Stimulated activated CD4-positive, alpha-beta T cell treated with anti-CD3 and anti-CD28 coated beads, Interleukin-4, amount 100 ng/mL, for 1 hour (primary cell): ENCODE data around the gene MBD3L4.
"Not testable (repeated sequence)": the region's sequence is repeated elsewhere in the genome, so short reads cannot be mapped to it uniquely, and the experiment has no call there.

Experiments
- DNase-seq: peaks from one replicate; pipeline ENCODE4 v3.0.0-alpha.2; 2020

Gene MBD3L4

GRCh38 chr19:7040079-7040478 lies at the start of gene MBD3L4:
Gene MBD3L4, minus strand, starts transcription at chr19:7040179. Its CDS starts 35 bp downstream, at chr19:7040144.
- DNase-seq: not testable (repeated sequence)

DNA sequence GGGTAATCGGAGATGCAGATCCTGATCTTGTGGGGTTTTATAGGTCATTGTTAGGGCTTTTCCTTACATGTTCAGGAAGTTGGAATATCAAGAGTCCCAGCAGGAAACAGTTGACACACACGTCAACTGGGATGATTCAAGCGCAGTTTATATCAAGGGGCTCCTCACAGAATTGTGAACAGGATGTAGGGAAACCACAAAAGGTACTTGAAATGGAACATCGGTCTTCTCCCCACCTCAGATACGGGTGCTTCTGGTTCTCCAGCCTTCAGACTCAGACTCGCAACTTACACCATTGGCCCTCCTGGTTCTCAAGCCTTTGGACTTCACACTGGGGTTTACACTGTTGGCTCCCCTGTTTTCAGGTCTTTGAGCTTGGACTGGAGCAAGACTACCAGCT lies 49.0 kb upstream of the MBD3L4 start:
- DNase-seq: no peak

DNA sequence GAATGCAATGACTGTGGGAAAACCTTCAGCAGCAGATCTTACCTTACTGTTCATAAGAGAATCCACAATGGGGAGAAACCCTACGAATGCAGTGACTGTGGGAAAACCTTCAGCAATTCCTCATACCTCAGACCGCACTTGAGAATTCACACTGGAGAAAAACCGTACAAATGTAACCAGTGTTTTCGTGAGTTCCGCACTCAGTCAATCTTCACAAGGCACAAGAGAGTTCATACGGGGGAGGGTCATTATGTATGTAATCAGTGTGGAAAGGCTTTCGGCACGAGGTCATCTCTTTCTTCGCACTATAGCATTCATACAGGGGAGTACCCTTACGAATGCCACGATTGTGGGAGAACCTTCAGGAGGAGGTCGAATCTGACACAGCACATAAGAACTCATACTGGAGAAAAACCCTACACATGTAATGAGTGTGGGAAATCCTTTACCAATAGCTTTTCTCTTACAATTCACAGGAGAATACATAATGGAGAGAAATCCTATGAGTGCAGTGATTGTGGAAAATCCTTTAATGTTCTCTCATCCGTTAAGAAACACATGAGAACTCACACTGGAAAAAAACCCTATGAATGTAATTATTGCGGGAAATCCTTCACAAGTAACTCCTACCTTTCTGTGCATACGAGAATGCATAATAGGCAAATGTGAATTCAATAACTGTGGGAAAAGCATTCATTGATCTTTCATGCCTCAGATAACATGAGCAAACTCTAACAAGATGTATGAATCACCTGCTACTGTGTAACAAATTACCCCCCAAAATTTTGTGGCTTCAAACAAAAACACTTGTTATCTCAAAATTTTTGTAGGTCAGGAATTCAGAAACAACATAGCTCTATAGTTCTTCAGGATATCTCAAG lies 43.3 kb upstream of the MBD3L4 start:
- no peak for DNase-seq

DNA sequence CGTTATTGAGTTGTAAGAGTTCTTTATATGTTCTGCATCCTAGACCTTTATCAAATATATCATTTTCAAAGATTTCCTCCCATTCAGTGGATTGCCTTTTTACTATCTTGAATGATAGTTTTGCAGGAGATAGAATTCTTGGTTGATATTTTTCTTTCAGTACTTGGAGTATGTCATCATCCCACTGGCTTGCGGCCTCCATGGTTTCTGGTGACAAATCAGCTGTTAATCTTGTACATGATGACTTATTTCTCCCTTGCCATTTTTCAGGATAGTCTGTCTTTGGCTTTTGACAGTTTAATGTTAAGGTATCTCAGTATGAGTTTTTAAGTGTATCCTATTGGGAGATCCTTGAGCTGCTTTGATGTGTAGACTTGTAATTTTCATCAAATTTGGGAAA lies 38.0 kb upstream of the MBD3L4 start:
- DNase-seq: no peak

GRCh38 chr19:7076151-7076550 lies 36.2 kb upstream of the MBD3L4 start:
- DNase-seq: no peak

- DNase-seq: no peak
These were observed 34.8 kb upstream of the MBD3L4 start for GRCh38 chr19:7074705-7075282.

GRCh38 chr19:7072541-7072940 lies 32.6 kb upstream of the MBD3L4 start:
- no peak for DNase-seq

GRCh38 chr19:7069904-7070226 lies 29.9 kb upstream of the MBD3L4 start:
- no peak for DNase-seq

GRCh38 chr19:7069042-7069903 lies 29.3 kb upstream of the MBD3L4 start, which contains the start of gene ZNF557:
Gene ZNF557, plus strand, starts transcription at chr19:7069703. Its CDS starts 5,372 bp downstream, at chr19:7075075.
- DNase-seq: peak; percentile 98

DNA sequence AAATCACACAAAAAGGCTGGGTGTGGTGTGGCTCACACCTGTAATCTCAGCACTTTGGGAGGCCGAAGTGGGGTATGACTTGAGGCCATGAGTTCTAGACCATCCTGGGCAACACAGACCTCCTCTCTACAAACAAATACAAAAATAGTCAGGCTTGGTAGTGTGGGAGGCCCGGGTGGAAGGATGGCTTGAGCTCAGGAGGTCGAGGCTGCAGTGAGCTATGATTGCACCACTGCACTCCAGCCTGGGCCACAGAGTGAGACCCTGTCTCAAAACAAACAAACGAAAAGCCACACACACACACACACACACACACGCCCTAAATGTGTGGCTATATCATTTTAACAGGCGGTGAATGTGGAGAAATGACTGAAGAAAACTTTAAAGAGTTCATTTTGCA lies 28.6 kb upstream of the MBD3L4 start:
- no peak for DNase-seq

- no peak for DNase-seq
These were observed 27.7 kb upstream of the MBD3L4 start for GRCh38 chr19:7067716-7068115.

DNA sequence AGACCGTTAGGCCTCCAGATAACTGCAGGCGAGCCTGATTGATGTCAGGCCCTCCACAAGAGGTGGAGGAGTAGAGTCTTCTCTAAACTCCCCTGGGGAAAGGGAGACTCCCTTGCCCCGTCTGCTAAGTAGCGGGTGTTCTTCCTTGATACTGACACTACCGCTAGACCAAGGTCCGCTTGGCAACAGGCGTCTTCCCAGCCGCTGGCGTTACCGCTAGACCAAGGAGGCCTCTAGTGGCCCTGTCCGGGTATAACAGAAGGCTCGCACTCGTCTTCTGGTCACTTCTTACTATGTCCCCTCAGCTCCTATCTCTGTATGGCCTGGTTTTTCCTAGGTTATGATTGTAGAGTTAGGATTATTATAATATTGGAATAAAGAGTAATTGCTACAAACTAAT lies 27.1 kb upstream of the MBD3L4 start:
- DNase-seq: not testable (repeated sequence)

DNA sequence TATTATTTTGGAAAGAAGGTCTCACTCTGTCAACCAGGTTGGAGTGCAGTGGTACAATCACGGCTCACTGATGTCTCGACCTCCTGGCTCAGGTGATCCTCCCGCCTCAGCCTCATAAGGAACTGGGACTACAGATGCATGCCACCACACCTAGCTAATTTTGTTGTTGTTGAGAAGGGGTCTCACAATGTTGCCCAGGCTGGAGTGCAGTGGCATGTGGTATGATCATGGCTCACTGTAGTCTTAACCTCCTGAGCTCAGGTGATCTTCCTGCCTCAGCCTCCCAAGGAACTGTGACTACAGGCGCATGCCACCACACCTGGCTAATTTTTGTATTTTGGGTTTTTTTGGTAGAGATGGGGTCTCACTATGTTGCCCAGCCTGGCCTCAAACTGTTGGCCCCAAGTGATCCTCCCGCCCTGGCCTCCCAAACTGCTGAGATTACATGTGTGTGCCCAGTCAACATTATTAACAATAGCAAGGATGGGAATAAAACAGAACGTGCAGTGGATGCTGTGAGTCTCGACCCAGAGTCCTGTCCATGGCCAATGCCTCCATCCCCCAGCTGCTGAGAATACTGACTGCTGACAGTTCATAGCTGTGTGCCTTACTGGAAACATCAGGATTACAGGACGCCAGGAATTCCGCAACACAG lies 23.9 kb upstream of the MBD3L4 start:
- no peak for DNase-seq

- DNase-seq: no peak
These were observed 23.4 kb upstream of the MBD3L4 start for GRCh38 chr19:7063339-7063738.

DNA sequence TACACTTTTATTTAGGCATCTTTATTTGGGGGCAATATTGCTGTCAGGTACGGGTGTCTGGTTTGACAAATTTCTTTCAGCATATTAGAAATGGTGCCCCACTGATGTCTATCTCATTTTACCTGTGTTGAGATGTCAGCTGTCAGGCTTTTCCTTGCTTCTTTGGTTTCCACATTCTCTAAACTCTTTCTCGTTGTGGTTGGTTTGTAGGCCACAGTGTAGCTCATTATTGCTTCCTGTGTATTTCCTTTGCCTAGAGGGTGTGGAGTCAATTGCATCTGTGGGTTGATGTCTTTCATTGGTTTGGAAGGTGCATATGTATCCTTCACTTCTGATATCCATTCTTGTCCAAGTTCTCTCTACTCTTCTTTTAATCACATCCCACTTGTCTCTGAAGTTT lies 20.0 kb upstream of the MBD3L4 start:
- not testable (repeated sequence) for DNase-seq

DNA sequence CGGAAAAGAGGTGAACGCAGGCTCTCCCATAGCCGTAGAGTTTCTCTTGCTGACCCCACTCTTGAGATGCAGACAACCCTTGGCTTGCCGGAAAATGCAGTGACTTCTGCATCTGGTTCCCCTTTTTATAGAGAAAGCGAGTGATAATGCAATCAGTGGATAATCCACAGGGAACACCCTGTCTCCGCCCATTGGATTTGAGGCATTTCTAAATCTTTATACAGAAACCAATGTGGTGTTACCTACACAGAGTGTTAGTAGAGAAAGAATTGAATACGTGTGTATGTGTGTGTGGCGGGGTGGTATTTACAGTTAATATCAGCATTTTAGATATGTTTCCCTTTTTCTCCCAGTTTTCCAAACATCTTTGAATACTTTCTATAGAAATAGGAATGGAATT lies 18.6 kb upstream of the MBD3L4 start, which contains the start of gene MBD3L3:
TSS of gene MBD3L3 (minus strand) at position 101 of the 400 bp plus-strand sequence. CDS start at position 30, 71 bp downstream.
- not testable (repeated sequence) for DNase-seq

DNA sequence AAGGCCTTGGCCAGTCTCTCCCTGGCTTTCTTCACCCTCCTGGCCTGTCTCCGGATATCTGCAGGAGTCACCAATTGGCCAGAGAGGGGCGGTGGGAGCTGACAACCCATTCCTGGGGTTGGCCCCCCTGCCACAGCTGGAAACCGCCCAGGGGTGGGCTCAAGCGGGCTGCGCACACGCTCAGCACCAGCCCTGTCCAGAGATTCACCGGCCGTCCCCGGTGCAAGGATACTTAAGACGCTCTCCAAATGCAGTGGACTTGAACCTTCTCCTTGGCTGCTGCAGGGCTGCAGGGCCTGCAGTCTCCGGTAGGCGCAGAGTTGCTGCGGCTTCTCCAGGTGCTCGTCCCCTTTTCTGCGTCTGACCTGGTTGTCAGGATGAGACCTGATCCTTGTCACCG lies 16.4 kb upstream of the MBD3L4 start:
- not testable (repeated sequence) for DNase-seq

DNA sequence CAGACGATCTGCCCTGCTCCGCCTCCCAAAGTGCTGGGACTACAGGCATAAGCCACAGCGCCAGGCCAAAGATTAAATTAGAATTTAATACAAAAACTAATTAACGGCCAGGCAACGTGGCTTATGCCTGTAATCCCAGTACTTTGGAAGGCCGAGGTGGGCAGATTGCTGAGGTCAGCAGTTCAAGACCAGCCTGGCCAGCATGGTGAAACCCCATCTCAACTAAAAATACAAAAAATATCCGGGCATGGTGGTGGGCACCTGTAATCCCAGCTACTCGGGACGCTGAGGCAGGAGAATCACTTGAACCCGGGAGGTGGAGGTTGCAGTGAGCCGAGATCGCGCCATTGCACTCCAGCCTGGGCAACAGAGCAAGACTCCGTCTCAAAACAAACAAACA lies 15.7 kb upstream of the MBD3L4 start:
- not testable (repeated sequence) for DNase-seq

GRCh38 chr19:7054635-7055368 lies 14.8 kb upstream of the MBD3L4 start:
- not testable (repeated sequence) for DNase-seq

DNA sequence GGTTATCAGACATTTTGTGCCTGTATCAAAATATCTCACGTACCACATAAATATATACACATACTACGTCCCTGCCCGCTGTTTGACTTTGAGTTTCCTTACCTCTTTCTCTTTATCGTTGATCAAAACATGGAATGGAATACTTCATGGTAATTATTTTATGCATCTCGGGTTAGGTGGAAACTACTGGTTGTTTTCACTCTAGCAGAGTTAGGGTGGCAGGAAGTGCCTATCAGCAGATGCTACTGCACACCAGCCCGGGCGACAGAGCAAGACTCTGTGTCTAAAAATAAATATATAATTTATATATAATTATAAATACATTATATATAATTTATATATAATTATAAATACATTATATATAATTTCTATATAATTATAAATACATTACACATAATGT lies 12.9 kb upstream of the MBD3L4 start:
- not testable (repeated sequence) for DNase-seq

DNA sequence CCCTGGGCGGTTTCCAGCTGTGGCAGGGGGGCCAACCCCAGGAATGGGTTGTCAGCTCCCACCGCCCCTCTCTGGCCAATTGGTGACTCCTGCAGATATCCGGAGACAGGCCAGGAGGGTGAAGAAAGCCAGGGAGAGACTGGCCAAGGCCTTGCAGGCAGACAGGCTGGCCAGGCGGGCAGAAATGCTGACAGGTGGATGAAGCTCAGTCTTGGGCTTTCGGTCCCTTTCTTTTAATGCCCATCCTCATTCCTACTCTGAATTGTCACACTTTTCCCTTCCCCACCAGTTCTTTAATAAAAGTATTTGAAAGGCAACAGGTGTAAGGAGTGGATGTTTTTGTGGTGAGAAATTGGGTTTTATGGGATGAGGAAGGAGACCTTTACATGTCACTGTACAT lies 11.4 kb upstream of the MBD3L4 start:
- DNase-seq: not testable (repeated sequence)

GRCh38 chr19:7049021-7049420 lies 9.0 kb upstream of the MBD3L4 start, which contains the start of gene MBD3L2:
Gene MBD3L2, plus strand, starts transcription at chr19:7049321. Its CDS starts 53 bp downstream, at chr19:7049374.
- not testable (repeated sequence) for DNase-seq
